Activated T-helper 1 cell treated with anti-CD3 and anti-CD28 coated beads, Interleukin-12 subunit alpha, Interleukin-12 subunit beta, Interleukin-2, Interleukin-4 antibody, amounts not matched to agents 30 ng/mL and 10 ng/mL and 1 ng/mL, durations not matched to agents 14 hours and 24 hours and 36 hours (primary cell): ENCODE measurements around the gene LRBA. TPM values are rescaled to one million over a fixed set of nuclear protein-coding genes. Genes with fewer than 3 reads are reported as not detected.

ENCODE experiments used
- DNase-seq: peaks from one replicate; pipeline ENCODE4 v3.0.0; 2021; ENCODE audit warnings: low spot score
- H3K27ac Mint-ChIP-seq: one replicate; pipeline ENCODE4 v1.8.0; 2021; ENCODE audit warnings: mild to moderate bottlenecking, mixed read lengths
- H3K27me3 Mint-ChIP-seq: one replicate; pipeline ENCODE4 v1.8.0; 2022; ENCODE audit warnings: mild to moderate bottlenecking, moderate library complexity, mixed read lengths; ENCODE audit not compliant: insufficient read depth
- H3K36me3 Mint-ChIP-seq: one replicate; pipeline ENCODE4 v1.8.0; 2021; ENCODE audit warnings: low read depth, mixed read lengths
- H3K4me1 Mint-ChIP-seq: one replicate; pipeline ENCODE4 v1.8.0; 2021; ENCODE audit warnings: low read depth, mixed read lengths
- H3K4me3 Mint-ChIP-seq: one replicate; pipeline ENCODE4 v1.8.0; 2021; ENCODE audit warnings: mild to moderate bottlenecking, moderate library complexity, mixed read lengths
- H3K9me3 Mint-ChIP-seq: one replicate; pipeline ENCODE4 v1.8.0; 2021; ENCODE audit warnings: mixed read lengths
- intact Hi-C: fragments of 100-400 bp; cut with micrococcal nuclease; formaldehyde crosslinking; loops from one replicate; pipeline ENCODE4 v1.15.1; 2024
- total RNA-seq: library from RNA; stranded (reverse); gene quantifications from 2 replicates; pipeline ENCODE4 v1.2.3, GENCODE V29; 2022

Gene LRBA
- total RNA-seq, 1 donor from 2014 or later: 54.2 TPM

- Mint-ChIP-seq H3K27me3 (no peaks in the 10 kb centered on the region), H3K36me3 (peaks cover 3% of the 10 kb centered on the region), H3K9me3 (no peaks in the 10 kb centered on the region), H3K4me3 (no peak overlapping the region), H3K27ac (no peak overlapping the region), H3K4me1 (no peaks in the 10 kb centered on the region)
- no peak for DNase-seq
- intact Hi-C loops: no loop called here
Observed at GRCh38 chr4:150713251-150713650, 301.8 kb downstream of the LRBA start.

DNA sequence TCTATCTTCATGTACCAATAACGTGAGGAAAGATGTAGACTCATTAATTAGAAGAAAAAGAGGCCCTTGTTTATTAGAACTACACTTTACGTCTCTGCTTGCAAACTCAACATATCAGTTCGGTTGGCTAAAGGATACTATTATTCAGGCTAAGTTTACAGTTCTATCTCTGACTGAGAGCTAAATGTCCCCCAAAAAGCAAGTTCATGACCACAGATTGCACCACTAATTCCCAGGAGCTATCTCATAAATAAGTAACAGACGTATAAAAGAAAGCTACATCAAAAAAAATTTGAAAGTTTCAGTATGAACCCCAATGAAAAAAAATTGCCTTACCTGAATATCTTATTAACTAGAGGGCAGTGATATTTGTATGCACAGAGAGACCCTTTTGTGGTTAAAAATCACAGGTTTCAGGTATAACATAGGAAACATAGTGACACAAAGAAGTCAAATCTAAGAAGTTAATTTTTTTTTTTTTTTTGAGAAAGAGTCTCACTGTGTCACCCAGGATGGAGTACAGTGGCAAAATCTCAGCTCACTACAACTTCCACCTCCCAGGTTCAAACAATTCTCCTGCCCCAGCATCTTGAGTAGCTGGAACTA, 304.2 kb downstream of the LRBA start:
- peaks cover 3% of the 10 kb centered on the region for H3K36me3 Mint-ChIP-seq
- no peak overlapping the region for H3K27ac Mint-ChIP-seq
- H3K9me3 Mint-ChIP-seq: no peaks in the 10 kb centered on the region
- no peak for DNase-seq
- intact Hi-C loops: no loop called here
- no peaks in the 10 kb centered on the region for H3K4me1 Mint-ChIP-seq
- no peaks in the 10 kb centered on the region for H3K27me3 Mint-ChIP-seq
- no peak overlapping the region for H3K4me3 Mint-ChIP-seq

DNA sequence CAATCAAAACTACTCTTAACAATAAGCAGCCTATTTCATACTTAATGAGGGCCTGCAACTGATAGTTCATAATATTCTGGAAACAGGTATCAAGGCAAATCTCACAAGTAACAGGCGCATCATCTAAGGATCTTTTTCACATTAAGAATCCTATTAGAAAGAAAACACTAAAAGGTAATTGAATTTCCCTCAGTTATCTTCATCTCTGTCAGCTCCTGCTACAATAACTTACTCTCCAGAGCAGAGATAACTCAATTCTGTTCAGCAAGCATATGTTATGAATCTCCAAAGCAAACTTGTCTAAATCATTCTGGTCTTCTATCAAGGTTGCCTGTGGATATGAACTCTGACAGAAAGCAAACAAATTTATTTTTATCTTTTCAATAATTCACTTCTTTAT, 307.1 kb downstream of the LRBA start:
- intact Hi-C loops: no loop called here

GRCh38 chr4:150699599-150699998, 315.5 kb downstream of the LRBA start:
- Mint-ChIP-seq H3K27ac (no peak overlapping the region), H3K27me3 (no peaks in the 10 kb centered on the region), H3K9me3 (no peaks in the 10 kb centered on the region), H3K36me3 (no peaks in the 10 kb centered on the region), H3K4me1 (no peaks in the 10 kb centered on the region), H3K4me3 (no peak overlapping the region)
- intact Hi-C loops: no loop called here
- no peak for DNase-seq

More for the DNA sequence above, 307.1 kb downstream of the LRBA start:
- Mint-ChIP-seq H3K27ac (no peak overlapping the region), H3K27me3 (no peaks in the 10 kb centered on the region), H3K9me3 (no peaks in the 10 kb centered on the region), H3K36me3 (peaks cover 3% of the 10 kb centered on the region), H3K4me1 (no peaks in the 10 kb centered on the region), H3K4me3 (no peak overlapping the region)
- no peak for DNase-seq

- intact Hi-C loops: no loop called here
- Mint-ChIP-seq H3K4me1 (no peaks in the 10 kb centered on the region), H3K9me3 (no peaks in the 10 kb centered on the region), H3K27ac (peak overlapping the region; percentile 56), H3K36me3 (no peaks in the 10 kb centered on the region), H3K27me3 (no peaks in the 10 kb centered on the region), H3K4me3 (no peak overlapping the region)
- DNase-seq: no peak
Observed at GRCh38 chr4:150695162-150695561, 319.9 kb downstream of the LRBA start.

- H3K27ac Mint-ChIP-seq: no peak overlapping the region
- H3K9me3 Mint-ChIP-seq: no peaks in the 10 kb centered on the region
- DNase-seq: no peak
- no peaks in the 10 kb centered on the region for H3K36me3 Mint-ChIP-seq
- H3K4me3 Mint-ChIP-seq: no peak overlapping the region
- no peaks in the 10 kb centered on the region for H3K27me3 Mint-ChIP-seq
- intact Hi-C loops: no loop called here
- H3K4me1 Mint-ChIP-seq: no peaks in the 10 kb centered on the region
Observed at GRCh38 chr4:150694438-150694837, 320.6 kb downstream of the LRBA start.

DNA sequence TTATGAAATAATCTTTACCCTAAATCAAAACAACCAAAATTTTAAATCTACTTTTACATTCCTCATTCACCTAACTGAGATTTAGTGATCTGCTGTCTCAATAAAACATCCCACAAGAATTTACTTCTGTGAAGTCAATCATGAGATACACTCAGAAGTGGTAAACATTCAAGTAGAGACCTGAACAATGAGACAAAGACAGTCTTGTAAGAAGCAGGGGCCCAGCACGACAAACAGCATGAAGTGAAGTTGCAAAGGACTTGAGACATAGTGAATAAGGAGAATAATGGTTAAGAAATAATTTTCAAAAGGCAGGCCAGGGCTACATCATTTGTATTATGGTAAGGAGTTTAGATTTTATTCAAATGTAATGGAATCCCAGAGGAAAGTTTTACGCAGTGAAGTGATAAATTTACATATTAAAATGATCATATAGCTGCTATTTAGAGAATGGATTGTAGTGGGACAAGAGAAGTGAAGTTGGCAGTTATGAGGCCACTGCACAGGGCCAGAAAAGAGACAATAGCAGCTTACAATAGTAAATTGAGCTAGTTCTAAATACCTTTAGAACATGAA, 331.2 kb downstream of the LRBA start:
- peaks cover 8% of the 10 kb centered on the region for H3K36me3 Mint-ChIP-seq
- H3K27me3 Mint-ChIP-seq: no peaks in the 10 kb centered on the region
- no peaks in the 10 kb centered on the region for H3K4me1 Mint-ChIP-seq
- H3K27ac Mint-ChIP-seq: no peak overlapping the region
- no peak overlapping the region for H3K4me3 Mint-ChIP-seq
- intact Hi-C loops: no loop called here
- DNase-seq: no peak
- no peaks in the 10 kb centered on the region for H3K9me3 Mint-ChIP-seq

DNA sequence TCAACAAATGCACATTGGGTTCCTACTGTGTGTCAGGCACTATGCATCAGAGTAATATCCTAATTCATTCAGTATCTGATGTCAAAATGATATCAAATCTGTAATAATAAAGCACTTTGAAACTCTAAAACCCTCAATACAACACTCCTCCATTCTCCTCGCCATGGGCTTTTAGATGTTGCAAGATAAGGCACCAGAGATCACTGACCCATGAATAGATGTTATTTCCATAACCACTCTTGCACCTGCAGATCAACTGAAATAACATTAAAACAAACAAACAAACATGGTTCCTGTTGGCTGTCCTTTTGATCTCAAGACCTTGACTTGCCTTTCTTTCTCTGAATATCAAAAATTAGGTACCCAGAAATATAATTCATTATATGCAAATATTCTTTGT, 333.0 kb downstream of the LRBA start:
- H3K9me3 Mint-ChIP-seq: no peaks in the 10 kb centered on the region
- no peak for DNase-seq
- H3K27ac Mint-ChIP-seq: no peak overlapping the region
- no peak overlapping the region for H3K4me3 Mint-ChIP-seq
- intact Hi-C loops: no loop called here
- H3K4me1 Mint-ChIP-seq: no peaks in the 10 kb centered on the region
- H3K36me3 Mint-ChIP-seq: peaks cover 5% of the 10 kb centered on the region
- H3K27me3 Mint-ChIP-seq: no peaks in the 10 kb centered on the region

GRCh38 chr4:150681063-150681462, 334.0 kb downstream of the LRBA start:
- H3K36me3 Mint-ChIP-seq: peaks cover 7% of the 10 kb centered on the region
- intact Hi-C loops: no loop called here
- no peak overlapping the region for H3K4me3 Mint-ChIP-seq
- no peaks in the 10 kb centered on the region for H3K4me1 Mint-ChIP-seq
- H3K9me3 Mint-ChIP-seq: no peaks in the 10 kb centered on the region
- no peaks in the 10 kb centered on the region for H3K27me3 Mint-ChIP-seq
- no peak for DNase-seq
- no peak overlapping the region for H3K27ac Mint-ChIP-seq

DNA sequence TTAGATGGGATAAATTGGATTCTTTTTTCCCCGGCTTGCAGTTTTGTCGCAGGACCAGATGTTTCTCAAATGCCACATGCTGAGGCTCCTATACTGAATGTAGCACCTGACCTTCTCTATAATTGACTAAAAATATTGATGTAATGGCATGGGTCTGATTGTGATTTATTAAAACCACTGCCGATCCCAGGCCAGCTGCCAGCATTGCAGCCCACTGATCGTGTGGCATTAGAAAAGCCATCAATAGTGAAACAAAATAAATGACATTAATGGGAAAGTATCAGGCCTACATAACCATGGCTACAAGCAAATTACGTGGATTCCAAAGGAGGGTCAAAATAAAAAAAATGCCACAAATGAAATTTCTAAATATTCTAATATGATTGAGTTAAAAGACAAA, 334.4 kb downstream of the LRBA start:
- intact Hi-C loops: no loop called here
- H3K27ac Mint-ChIP-seq: no peak overlapping the region
- no peaks in the 10 kb centered on the region for H3K9me3 Mint-ChIP-seq
- no peaks in the 10 kb centered on the region for H3K4me1 Mint-ChIP-seq
- H3K27me3 Mint-ChIP-seq: no peaks in the 10 kb centered on the region
- no peak for DNase-seq
- H3K36me3 Mint-ChIP-seq: peaks cover 7% of the 10 kb centered on the region
- H3K4me3 Mint-ChIP-seq: no peak overlapping the region

- peaks cover 7% of the 10 kb centered on the region for H3K36me3 Mint-ChIP-seq
- H3K27ac Mint-ChIP-seq: no peak overlapping the region
- no peaks in the 10 kb centered on the region for H3K9me3 Mint-ChIP-seq
- no peaks in the 10 kb centered on the region for H3K27me3 Mint-ChIP-seq
- H3K4me1 Mint-ChIP-seq: no peaks in the 10 kb centered on the region
- intact Hi-C loops: no loop called here
- no peak for DNase-seq
- no peak overlapping the region for H3K4me3 Mint-ChIP-seq
Observed at GRCh38 chr4:150679765-150680343, 335.2 kb downstream of the LRBA start.

DNA sequence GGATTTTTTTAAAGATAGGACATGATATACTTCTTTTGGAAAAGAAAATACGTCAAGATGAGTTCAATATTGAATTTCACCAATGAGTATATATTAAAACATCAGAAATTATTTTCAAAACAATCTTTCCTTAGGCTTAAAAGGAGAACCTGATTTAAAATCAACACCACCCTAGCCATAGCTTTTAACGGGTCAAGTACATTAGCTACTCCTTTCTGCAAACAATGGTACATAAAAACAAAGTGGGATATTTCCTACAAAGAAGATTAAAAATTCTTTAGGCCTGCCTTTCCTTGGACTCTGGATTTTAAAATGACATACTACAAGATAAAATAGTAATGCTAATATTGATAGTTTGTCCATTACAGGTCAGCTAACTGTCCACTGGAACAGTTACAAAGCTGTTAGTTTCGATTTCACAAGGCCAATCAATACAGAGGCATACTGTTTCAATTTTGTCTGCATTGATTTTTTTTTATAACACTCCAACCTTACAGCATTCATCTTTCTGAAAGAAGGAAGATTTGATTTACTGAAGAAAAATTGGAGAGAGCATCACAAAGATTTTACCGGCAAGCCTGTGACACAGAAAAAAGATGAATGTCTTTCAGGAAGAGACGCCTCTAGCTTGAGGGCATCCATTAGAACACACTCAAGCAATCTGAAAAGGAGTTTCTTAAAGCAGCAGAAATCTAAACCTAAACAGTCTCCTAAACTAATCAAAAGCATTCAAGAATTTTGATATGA, 335.9 kb downstream of the LRBA start:
- no peaks in the 10 kb centered on the region for H3K27me3 Mint-ChIP-seq
- no peak overlapping the region for H3K4me3 Mint-ChIP-seq
- no peak overlapping the region for H3K27ac Mint-ChIP-seq
- H3K9me3 Mint-ChIP-seq: no peaks in the 10 kb centered on the region
- H3K36me3 Mint-ChIP-seq: peaks cover 7% of the 10 kb centered on the region
- intact Hi-C loops: no loop called here
- no peaks in the 10 kb centered on the region for H3K4me1 Mint-ChIP-seq
- DNase-seq: no peak

GRCh38 chr4:150673793-150674192, 341.3 kb downstream of the LRBA start:
- H3K27ac Mint-ChIP-seq: no peak overlapping the region
- no peak for DNase-seq
- H3K9me3 Mint-ChIP-seq: no peaks in the 10 kb centered on the region
- intact Hi-C loops: no loop called here
- no peak overlapping the region for H3K4me3 Mint-ChIP-seq
- no peaks in the 10 kb centered on the region for H3K27me3 Mint-ChIP-seq
- no peaks in the 10 kb centered on the region for H3K4me1 Mint-ChIP-seq
- peaks cover 1% of the 10 kb centered on the region for H3K36me3 Mint-ChIP-seq
